Chondrocyte (in vitro differentiated cells): ENCODE results near the gene ARHGAP22. TPM values are rescaled to one million over a fixed set of nuclear protein-coding genes. Genes with fewer than 3 reads are reported as not detected.

Experiments used
- DNase-seq: peaks from one replicate; pipeline ENCODE4 v3.0.0; 2021; ENCODE audit warnings: mixed read lengths, low spot score
- H3K27ac Mint-ChIP-seq: one replicate; pipeline ENCODE4 v1.8.0; 2021; ENCODE audit warnings: mild to moderate bottlenecking, moderate library complexity, mixed read lengths; ENCODE audit not compliant: unreplicated experiment
- H3K27me3 Mint-ChIP-seq: 2 replicates; pipeline ENCODE4 v1.8.0; 2021; ENCODE audit warnings: low read depth, mixed read lengths
- H3K36me3 Mint-ChIP-seq: 2 replicates; pipeline ENCODE4 v1.8.0; 2021; ENCODE audit warnings: low read depth, mixed read lengths
- H3K4me1 Mint-ChIP-seq: 2 replicates; pipeline ENCODE4 v1.8.0; 2021; ENCODE audit warnings: low read depth, mild to moderate bottlenecking, mixed read lengths
- H3K4me3 Mint-ChIP-seq: one replicate; pipeline ENCODE4 v1.8.0; 2021; ENCODE audit warnings: mild to moderate bottlenecking, moderate library complexity, mixed read lengths; ENCODE audit not compliant: unreplicated experiment
- H3K9me3 Mint-ChIP-seq: 2 replicates; pipeline ENCODE4 v1.8.0; 2021; ENCODE audit warnings: low read depth, mixed read lengths
- total RNA-seq: library from RNA; stranded (reverse); gene quantifications from 3 replicates; pipeline ENCODE4 v1.2.1, GENCODE V29; 2021
- TF ChIP-seq, protein P1 (sequence below): fragments of 200-600 bp; sonication (generic); IDR thresholded peaks from 2 replicates; pipeline ENCODE4 v1.5.0; 2021; ENCODE audit warnings: antibody characterized with exemption, mild to moderate bottlenecking, moderate library complexity

ARHGAP22 gene
- total RNA-seq, 1 donor from 2014 or later = 8.8 TPM

DNA sequence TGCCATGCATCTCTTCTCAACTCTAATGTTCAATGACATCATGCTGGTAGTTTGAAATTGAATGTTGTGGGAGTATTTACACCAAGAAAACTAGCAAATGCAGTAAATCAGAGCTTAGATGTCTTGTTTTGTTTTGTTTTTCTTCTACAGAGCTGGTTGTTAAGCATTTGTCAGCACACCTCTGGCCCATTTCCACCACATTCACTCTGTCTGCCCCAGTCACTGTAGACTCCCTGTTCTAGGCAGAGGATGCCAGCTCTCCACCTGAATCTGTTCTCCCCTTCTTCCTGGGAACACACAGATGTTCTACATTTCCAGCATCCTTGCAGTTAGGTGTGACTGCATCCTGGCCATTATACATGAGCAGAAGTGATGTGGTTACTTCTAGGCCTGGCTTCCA is 4.1 kb upstream of the ARHGAP22 start:
- no peak for DNase-seq
- TF ChIP-seq, protein P1, sequence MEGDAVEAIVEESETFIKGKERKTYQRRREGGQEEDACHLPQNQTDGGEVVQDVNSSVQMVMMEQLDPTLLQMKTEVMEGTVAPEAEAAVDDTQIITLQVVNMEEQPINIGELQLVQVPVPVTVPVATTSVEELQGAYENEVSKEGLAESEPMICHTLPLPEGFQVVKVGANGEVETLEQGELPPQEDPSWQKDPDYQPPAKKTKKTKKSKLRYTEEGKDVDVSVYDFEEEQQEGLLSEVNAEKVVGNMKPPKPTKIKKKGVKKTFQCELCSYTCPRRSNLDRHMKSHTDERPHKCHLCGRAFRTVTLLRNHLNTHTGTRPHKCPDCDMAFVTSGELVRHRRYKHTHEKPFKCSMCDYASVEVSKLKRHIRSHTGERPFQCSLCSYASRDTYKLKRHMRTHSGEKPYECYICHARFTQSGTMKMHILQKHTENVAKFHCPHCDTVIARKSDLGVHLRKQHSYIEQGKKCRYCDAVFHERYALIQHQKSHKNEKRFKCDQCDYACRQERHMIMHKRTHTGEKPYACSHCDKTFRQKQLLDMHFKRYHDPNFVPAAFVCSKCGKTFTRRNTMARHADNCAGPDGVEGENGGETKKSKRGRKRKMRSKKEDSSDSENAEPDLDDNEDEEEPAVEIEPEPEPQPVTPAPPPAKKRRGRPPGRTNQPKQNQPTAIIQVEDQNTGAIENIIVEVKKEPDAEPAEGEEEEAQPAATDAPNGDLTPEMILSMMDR = no peak
- Mint-ChIP-seq H3K9me3 (peaks cover 6% of the 10 kb centered on the region), H3K4me3 (no peak overlapping the region), H3K27ac (no peak overlapping the region), H3K36me3 (no peaks in the 10 kb centered on the region), H3K4me1 (peaks cover 39% of the 10 kb centered on the region), H3K27me3 (no peaks in the 10 kb centered on the region)

DNA sequence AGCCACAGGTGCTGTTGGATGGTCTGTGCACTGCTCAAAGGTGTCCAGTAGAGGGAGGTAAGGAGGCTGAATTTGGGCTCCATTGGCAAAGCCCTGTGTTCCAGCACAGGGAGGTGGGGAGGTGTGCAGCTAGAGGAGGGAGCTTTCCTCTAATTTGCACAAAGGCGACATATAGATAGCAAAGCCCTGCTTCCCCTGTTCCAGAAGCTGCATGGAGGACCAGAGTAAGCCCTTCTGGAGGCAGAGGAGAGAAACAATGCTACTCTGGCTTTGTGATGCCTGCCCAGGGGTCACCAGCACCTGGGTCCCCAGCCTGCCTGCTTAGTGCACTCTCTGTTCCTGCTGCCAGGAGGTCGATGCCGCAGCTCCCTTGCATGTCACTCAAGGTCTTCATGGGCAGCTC is 3.4 kb upstream of the ARHGAP22 start:
- Mint-ChIP-seq H3K27ac (no peak overlapping the region), H3K4me3 (no peak overlapping the region), H3K27me3 (no peaks in the 10 kb centered on the region), H3K9me3 (no peaks in the 10 kb centered on the region), H3K4me1 (peaks cover 44% of the 10 kb centered on the region), H3K36me3 (no peaks in the 10 kb centered on the region)
- TF ChIP-seq, protein P1 = peak; percentile 77
- no peak for DNase-seq

DNA sequence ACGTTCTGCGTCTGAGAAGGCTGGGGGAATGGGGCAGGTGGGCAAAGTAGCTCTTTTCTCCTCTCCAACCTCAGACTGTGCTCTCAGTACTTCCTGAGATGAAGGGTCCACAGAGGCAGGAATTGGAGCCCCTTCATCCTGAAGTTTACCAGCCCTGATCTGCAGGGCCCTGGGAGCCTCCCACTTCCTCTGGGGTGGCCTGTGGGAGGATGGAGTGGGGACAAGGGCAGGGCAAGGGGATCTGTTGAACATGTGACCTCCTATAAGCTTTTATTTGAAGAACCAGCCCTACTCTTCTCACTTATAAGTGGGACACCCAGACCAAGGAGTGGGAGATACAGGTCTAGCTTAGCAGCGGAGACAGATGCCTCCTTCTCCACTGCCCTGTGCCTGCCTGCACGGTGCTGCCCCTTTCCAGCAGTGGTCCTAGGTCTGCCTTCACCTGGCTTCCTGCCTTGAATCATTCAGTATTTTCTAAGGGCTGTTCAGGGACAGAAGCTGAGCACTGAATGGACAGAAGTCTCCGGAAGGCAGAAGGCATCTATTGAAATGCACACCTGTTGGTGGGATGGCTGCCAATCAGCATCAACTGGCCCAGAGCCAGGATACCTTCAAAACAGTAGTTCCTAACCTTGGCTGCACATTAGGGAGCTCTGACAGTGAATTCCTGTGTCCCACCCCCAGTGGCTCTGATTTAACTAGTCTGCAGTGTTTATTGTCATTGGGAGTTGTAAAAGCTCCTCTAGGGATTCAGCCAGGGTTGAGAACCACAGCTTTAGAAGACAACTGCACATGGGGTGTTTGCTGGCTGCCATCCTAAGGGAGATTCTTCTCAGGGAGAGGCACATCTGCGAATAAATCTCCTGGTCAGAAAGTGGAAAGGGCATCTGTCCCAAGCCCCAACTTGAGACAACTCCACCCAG is 2.7 kb upstream of the ARHGAP22 start:
- TF ChIP-seq, protein P1 = no peak
- Mint-ChIP-seq H3K4me1 (peaks cover 43% of the 10 kb centered on the region), H3K36me3 (no peaks in the 10 kb centered on the region), H3K27me3 (no peaks in the 10 kb centered on the region), H3K4me3 (no peak overlapping the region), H3K9me3 (no peaks in the 10 kb centered on the region), H3K27ac (peak overlapping the region; percentile 69)
- DNase-seq = no peak

DNA sequence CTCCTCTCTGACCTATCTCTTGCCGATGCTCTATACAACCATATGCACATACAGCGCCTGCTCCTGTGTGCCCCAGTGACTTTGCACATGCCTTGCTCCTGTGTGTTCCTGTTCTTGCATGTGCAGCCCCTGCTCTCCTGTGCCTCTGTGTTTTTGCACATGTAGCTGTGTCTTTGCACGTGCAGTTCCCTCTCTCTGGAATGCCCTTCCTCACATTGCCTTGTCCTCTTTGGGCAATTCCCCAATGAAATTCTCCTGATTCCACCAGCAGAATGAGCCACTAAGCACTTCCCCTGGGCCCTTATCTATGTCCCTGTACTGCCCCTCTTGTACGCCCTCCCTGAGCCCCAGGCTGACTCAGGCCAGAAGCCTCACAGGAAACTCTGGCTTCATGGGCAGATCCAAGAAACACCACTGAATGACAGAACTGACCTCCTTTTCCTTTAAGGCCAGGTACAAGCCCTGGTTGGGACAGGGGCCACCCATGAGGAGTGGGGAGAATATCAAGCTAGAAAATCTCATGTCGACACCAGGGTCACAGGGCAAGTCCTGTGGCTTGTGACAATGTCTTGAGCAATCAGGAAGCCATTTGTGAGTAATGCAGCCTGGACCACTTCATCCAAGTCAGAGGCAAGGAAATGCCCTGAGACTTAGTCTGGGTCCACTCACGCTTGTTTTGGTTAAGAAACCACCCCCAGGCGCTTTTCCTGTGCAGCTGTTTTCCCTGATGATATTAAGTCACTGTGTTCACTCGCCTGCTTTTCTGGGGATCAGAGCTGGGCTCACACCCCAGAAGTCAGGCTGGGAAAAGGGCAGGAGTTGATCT is 1.9 kb upstream of the ARHGAP22 start:
- Mint-ChIP-seq H3K9me3 (no peaks in the 10 kb centered on the region), H3K4me1 (peaks cover 38% of the 10 kb centered on the region), H3K4me3 (no peak overlapping the region), H3K27ac (peak overlapping the region; percentile 69), H3K27me3 (no peaks in the 10 kb centered on the region), H3K36me3 (no peaks in the 10 kb centered on the region)
- no peak for DNase-seq
- TF ChIP-seq, protein P1 = no peak
